ENCODE results near the gene PELI3. TPM values are rescaled to one million over a fixed set of nuclear protein-coding genes. Genes with fewer than 3 reads are reported as not detected.
"Not testable (repeated sequence)": the region's sequence is repeated elsewhere in the genome, so short reads cannot be mapped to it uniquely, and the experiment has no call there.

The PELI3 gene
- total RNA-seq, 1 donor from 2014 or later = 15.5 TPM

DNA sequence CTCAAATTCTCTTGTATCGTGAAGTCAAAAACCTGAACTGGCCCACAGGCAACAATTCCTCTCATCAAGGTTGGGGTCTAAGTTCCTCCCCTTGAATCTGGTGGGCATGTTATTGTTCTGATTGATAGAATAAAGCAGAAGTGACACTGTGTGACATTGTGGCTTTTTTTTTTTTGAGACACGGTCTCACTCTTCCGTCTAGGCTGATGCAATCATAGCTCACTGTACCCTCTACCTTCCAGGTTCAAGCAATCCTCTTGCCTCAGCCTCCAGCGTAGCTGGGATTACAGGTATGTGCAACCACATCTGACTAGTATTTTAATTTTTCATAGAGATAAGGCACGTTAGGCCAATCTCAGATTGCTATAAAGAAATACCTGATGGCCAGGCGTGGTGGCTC lies 8.9 kb upstream of the PELI3 start:
- TF ChIP-seq, protein P1, sequence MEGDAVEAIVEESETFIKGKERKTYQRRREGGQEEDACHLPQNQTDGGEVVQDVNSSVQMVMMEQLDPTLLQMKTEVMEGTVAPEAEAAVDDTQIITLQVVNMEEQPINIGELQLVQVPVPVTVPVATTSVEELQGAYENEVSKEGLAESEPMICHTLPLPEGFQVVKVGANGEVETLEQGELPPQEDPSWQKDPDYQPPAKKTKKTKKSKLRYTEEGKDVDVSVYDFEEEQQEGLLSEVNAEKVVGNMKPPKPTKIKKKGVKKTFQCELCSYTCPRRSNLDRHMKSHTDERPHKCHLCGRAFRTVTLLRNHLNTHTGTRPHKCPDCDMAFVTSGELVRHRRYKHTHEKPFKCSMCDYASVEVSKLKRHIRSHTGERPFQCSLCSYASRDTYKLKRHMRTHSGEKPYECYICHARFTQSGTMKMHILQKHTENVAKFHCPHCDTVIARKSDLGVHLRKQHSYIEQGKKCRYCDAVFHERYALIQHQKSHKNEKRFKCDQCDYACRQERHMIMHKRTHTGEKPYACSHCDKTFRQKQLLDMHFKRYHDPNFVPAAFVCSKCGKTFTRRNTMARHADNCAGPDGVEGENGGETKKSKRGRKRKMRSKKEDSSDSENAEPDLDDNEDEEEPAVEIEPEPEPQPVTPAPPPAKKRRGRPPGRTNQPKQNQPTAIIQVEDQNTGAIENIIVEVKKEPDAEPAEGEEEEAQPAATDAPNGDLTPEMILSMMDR (IDR thresholded peaks at IDR 0.05) = no peak
- no peak for DNase-seq
- Histone ChIP-seq H3K9me3 (no peaks in the 10 kb centered on the region), H3K27me3 (no peaks in the 10 kb centered on the region), H3K4me1 (no peaks in the 10 kb centered on the region), H3K27ac (no peak overlapping the region), H3K4me3 (no peak overlapping the region), H3K36me3 (no peaks in the 10 kb centered on the region)
- intact Hi-C loops (cut with DNase I) = no loop called here
- peak; percentile 61 for ATAC-seq

DNA sequence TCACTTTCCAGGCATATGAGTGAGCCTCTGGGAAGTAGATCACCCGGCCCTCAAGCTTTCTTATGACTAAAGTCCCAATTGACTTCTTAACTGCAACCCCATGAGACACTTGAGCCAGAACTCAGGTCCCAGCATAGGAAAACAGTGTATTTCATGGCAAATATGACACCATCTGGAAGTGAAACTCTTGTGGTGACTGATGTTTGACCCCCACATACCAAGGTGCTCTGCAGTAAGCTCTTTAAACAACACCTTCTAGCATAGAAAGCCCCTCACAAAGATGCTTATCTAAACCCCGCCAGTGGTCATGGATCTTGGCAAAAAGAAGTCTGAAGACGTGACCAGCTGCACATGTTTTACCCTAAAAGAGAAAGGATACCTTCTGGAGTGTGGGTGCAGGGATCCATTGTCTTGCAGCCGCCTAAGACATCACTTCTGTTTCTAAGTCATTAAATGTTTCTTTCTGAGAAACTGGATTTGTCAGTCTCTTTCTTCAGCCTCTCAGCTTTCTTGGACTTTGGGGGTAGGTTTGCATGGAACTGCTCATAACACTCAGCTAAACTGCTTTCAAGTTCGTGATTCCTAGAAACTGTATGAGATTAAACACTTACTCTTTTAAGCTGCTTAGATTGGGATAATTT lies 7.4 kb upstream of the PELI3 start:
- Histone ChIP-seq H3K27ac (no peak overlapping the region), H3K9me3 (no peaks in the 10 kb centered on the region), H3K4me3 (no peak overlapping the region), H3K36me3 (no peaks in the 10 kb centered on the region), H3K4me1 (no peaks in the 10 kb centered on the region), H3K27me3 (no peaks in the 10 kb centered on the region)
- intact Hi-C loops (cut with DNase I) = no loop called here
- TF ChIP-seq, protein P1 (IDR thresholded peaks at IDR 0.05) = no peak
- DNase-seq = no peak
- no peak for ATAC-seq

DNA sequence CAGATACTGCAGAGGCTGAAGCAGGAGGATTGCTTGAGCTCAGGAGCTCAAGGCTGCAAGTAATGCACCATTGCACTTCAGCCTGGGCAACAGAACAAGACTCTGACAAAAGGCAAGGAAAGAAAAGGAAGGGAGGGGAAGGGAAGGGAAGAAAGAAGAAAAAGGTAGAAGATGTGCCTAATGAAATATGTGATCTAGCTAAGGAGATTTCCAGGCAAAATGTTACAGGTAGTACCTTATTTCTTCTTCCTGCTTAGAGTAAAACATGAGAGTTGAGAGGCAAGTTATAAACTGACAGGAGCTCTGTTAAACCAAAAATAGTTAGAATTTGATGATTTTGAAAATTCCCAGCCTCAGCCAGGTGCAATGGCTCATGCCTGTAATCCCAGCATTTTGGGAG lies 4.7 kb upstream of the PELI3 start:
- TF ChIP-seq, protein P1 (IDR thresholded peaks at IDR 0.05) = no peak
- Histone ChIP-seq H3K36me3 (no peaks in the 10 kb centered on the region), H3K4me3 (no peak overlapping the region), H3K27me3 (no peaks in the 10 kb centered on the region), H3K9me3 (no peaks in the 10 kb centered on the region), H3K4me1 (no peaks in the 10 kb centered on the region), H3K27ac (no peak overlapping the region)
- ATAC-seq = no peak
- intact Hi-C loops (cut with DNase I) = no loop called here
- DNase-seq = no peak

DNA sequence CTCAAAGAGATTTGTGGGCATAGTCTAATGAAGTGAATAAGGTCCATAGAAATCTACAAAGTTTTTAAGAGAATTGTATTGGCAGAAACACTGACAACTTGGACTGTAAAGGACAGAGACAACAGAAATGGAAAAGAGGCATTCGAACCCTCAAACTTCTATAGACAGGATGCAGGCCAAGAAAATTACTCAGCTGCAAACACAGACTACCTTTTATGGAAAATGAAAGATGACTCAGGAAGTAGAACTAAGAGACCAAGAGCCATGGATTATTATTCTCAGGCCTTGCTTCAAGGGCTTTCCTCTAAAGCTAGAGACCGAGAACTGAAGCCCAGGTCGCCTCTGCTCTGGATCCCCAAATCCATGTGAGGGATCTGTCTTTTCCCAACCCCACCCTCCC lies 3.8 kb upstream of the PELI3 start:
- ATAC-seq = no peak
- no peak for DNase-seq
- peaks cover 7% of the 10 kb centered on the region for H3K4me1 ChIP-seq
- no peak overlapping the region for H3K27ac ChIP-seq
- TF ChIP-seq, protein P1 (IDR thresholded peaks at IDR 0.05) = no peak
- H3K27me3 ChIP-seq = no peaks in the 10 kb centered on the region
- intact Hi-C loops (cut with DNase I) = no loop called here
- no peak overlapping the region for H3K4me3 ChIP-seq
- no peaks in the 10 kb centered on the region for H3K9me3 ChIP-seq
- no peaks in the 10 kb centered on the region for H3K36me3 ChIP-seq

DNA sequence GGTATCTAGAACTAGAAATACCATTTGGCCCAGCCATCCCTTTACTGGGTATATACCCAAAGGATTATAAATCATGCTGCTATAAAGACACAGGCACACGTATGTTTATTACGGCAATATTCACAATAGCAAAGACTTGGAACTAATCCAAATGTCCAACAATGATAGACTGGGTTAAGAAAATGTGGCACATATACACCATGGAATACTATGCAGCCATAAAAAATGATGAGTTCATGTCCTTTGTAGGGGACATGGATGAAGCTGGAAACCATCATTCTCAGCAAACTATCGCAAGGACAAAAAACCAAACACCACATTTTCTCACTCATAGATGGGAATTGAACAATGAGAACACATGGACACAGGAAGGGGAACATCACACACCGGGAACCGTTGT lies 2.6 kb upstream of the PELI3 start:
- H3K36me3 ChIP-seq; H3K4me3 ChIP-seq; ATAC-seq; intact Hi-C loops (cut with DNase I); H3K27me3 ChIP-seq; DNase-seq; H3K4me1 ChIP-seq; H3K27ac ChIP-seq; H3K9me3 ChIP-seq: not testable (repeated sequence)

DNA sequence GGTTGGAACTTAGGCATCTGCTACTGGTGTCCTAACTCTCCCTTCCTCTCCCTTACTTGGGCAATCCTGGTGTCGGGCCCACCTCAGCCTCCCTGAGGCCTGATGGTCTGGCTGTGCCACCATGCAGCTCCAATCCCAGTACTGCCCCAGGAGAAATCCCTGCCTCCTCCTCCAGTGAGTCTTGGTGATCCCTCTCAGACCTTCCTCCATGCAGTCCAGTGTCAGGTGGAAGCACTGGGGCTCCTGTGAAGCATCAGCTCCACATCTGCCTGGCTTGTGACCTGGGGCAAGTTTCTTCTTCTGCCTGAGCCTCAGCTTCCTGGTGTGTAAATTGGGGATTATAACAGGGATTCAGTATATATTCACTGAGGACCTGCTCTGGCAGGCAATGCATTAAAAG lies 1.8 kb upstream of the PELI3 start:
- no peak for DNase-seq
- intact Hi-C loops (cut with DNase I) = no loop called here
- no peaks in the 10 kb centered on the region for H3K9me3 ChIP-seq
- H3K27me3 ChIP-seq = no peaks in the 10 kb centered on the region
- H3K4me3 ChIP-seq = no peak overlapping the region
- ATAC-seq = no peak
- no peak overlapping the region for H3K27ac ChIP-seq
- H3K4me1 ChIP-seq = peaks cover 10% of the 10 kb centered on the region
- TF ChIP-seq, protein P1 (IDR thresholded peaks at IDR 0.05) = no peak
- no peaks in the 10 kb centered on the region for H3K36me3 ChIP-seq
